ENCODE measurements around the gene ADAM22.

DNA sequence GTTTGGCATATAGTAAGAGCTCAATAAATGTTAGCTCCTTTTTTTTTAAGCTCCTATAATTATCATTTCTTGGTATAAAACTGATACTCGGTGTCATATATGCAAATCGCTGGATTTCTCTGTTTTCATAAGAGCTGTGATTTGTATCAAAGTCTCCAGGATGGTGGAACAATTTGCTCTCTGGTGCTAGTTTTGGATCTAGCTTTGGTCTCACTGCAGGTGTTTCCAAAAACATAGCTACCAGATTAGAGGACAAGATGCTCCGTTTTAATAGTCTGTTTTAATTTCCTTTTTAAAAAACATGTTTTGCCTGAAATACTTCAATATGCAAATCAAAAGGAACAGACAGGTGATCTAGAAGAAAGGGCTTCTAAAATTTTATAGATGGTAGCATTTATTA lies 25.3 kb downstream of the ADAM22 start:
- TF ChIP-seq, protein P1, sequence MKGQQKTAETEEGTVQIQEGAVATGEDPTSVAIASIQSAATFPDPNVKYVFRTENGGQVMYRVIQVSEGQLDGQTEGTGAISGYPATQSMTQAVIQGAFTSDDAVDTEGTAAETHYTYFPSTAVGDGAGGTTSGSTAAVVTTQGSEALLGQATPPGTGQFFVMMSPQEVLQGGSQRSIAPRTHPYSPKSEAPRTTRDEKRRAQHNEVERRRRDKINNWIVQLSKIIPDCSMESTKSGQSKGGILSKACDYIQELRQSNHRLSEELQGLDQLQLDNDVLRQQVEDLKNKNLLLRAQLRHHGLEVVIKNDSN (IDR thresholded peaks at IDR 0.05; ENCODE audit: borderline replicate concordance, low read depth), result no peak
- TF ChIP-seq EP300 (IDR thresholded peaks at IDR 0.05; ENCODE audit: borderline replicate concordance in 1 of 2, low read depth in 1 of 2, low read length in 1 of 2), result no peak
- TF ChIP-seq SMC3 (IDR thresholded peaks at IDR 0.05; ENCODE audit: low read depth, low read length), result no peak
- TF ChIP-seq, protein P2, sequence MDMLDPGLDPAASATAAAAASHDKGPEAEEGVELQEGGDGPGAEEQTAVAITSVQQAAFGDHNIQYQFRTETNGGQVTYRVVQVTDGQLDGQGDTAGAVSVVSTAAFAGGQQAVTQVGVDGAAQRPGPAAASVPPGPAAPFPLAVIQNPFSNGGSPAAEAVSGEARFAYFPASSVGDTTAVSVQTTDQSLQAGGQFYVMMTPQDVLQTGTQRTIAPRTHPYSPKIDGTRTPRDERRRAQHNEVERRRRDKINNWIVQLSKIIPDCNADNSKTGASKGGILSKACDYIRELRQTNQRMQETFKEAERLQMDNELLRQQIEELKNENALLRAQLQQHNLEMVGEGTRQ (IDR thresholded peaks at IDR 0.05; ENCODE audit: borderline replicate concordance, low read depth, low read length), result no peak
- no peak for TF ChIP-seq GATA2 (CRISPR knock-in tag; IDR thresholded peaks at IDR 0.05)
- TF ChIP-seq, protein P3, sequence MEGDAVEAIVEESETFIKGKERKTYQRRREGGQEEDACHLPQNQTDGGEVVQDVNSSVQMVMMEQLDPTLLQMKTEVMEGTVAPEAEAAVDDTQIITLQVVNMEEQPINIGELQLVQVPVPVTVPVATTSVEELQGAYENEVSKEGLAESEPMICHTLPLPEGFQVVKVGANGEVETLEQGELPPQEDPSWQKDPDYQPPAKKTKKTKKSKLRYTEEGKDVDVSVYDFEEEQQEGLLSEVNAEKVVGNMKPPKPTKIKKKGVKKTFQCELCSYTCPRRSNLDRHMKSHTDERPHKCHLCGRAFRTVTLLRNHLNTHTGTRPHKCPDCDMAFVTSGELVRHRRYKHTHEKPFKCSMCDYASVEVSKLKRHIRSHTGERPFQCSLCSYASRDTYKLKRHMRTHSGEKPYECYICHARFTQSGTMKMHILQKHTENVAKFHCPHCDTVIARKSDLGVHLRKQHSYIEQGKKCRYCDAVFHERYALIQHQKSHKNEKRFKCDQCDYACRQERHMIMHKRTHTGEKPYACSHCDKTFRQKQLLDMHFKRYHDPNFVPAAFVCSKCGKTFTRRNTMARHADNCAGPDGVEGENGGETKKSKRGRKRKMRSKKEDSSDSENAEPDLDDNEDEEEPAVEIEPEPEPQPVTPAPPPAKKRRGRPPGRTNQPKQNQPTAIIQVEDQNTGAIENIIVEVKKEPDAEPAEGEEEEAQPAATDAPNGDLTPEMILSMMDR (IDR thresholded peaks at IDR 0.05), result no peak
- no peak for TF ChIP-seq GABPA (IDR thresholded peaks at IDR 0.05; ENCODE audit: low read depth)
- no peak for TF ChIP-seq MXI1 (IDR thresholded peaks at IDR 0.05; ENCODE audit: low read depth, low read length)
- no peak for TF ChIP-seq POLR2AphosphoS5 (IDR thresholded peaks at IDR 0.05; ENCODE audit: low read depth, low read length)
- no peak for TF ChIP-seq RAD21 (IDR thresholded peaks at IDR 0.05; ENCODE audit: low read length)
- TF ChIP-seq ELF1 (IDR thresholded peaks at IDR 0.05), result no peak

Data from SK-N-SH (cell line).